DMS114 treated with DMSO at 0.1 percent for 48 hours (cell line): Measurements from ENCODE around the gene C1QC.

Experiments
- DNase-seq: peaks from one replicate; lab custom pipeline; 2025; ENCODE audit not compliant: unreplicated experiment; lab: John Stamatoyannopoulos, UW

C1QC gene

GRCh38 chr1:22619252-22619651 lies 24.2 kb upstream of the C1QC start:
- no peak for DNase-seq

- DNase-seq = no peak
Observed at GRCh38 chr1:22619798-22620197, 23.6 kb upstream of the C1QC start.

- DNase-seq = no peak
Observed at GRCh38 chr1:22621761-22622160, 21.7 kb upstream of the C1QC start.

- DNase-seq = no peak
Observed at GRCh38 chr1:22625262-22625925, 18.0 kb upstream of the C1QC start.

GRCh38 chr1:22626237-22627157 lies 16.9 kb upstream of the C1QC start:
- DNase-seq = no peak

DNA sequence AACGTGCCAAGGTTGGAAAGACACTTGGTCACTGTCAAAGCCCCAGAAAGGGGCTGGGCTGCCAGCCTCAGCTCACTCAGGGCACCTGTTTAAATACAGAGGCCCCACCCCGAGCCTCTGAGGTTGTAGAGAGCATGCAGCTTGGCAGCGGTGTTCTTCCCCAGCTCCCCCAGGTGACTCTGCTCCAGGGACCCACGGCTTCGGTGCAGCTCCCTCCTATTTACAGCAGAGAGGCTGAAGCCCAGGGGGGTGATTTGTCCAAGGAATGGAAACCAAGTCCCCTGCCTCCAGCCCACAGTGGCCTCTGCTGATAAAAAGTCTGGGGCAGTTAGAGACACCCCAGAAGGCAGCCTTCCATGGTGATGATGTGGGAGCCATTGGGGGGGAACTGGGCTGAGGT lies 16.1 kb upstream of the C1QC start:
- DNase-seq = no peak

- no peak for DNase-seq
Observed at GRCh38 chr1:22628698-22629444, 14.6 kb upstream of the C1QC start.

GRCh38 chr1:22629886-22630285 lies 13.5 kb upstream of the C1QC start:
- DNase-seq = no peak

GRCh38 chr1:22633697-22634463 lies 9.6 kb upstream of the C1QC start:
- no peak for DNase-seq

GRCh38 chr1:22635436-22635835 lies 8.0 kb upstream of the C1QC start:
- DNase-seq = no peak

GRCh38 chr1:22636353-22636752 lies 7.1 kb upstream of the C1QC start, which contains the start of gene C1QA:
Gene C1QA, plus strand, starts transcription at chr1:22636628. Its CDS starts 989 bp downstream, at chr1:22637617.
- no peak for DNase-seq

DNA sequence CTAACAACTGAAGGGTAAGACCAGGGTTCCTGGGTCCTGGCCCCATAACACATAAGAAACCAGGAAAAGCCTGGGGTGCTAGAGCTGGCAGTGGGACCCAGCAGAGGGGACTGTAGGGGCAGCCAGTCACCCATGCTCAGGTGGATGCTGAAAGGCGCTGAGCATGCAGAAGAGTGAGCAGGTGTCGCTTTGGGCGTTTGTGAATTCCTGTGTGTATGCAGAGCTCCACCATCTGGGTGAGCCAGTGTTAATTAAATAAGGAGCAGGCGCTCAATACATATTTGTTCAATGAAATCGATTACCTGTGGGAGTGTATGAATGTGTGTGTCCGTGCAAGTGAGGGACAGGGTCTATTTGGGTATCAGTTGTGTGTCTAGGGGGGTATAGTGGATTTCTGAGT lies 6.5 kb upstream of the C1QC start:
- DNase-seq = no peak

DNA sequence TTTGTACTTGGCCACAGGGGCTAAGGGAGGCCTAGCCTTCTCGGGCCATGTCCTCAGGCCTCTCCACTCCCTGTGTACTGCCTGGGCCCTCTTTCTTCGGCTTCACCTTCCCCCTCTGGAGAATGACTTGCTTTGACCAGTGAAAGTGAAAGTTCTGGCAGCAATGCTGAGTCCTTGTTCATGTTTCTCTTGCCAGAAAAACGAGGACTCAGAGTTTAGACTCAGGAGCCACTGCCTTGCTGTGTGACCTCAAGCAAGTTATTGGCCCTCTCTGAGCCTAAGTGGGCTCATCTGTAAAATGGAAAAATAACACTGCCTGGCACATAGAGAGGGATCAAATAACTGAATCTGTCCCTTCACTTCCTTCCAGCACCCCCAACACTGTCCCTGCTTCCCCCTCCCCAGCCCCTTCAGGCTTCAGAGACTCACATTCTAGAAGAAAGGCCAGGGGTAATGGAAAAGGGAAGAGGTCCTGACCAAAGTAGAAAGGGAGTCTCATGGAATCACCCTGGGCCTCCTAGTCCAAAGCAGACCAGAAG lies 5.5 kb upstream of the C1QC start:
- DNase-seq = no peak

DNA sequence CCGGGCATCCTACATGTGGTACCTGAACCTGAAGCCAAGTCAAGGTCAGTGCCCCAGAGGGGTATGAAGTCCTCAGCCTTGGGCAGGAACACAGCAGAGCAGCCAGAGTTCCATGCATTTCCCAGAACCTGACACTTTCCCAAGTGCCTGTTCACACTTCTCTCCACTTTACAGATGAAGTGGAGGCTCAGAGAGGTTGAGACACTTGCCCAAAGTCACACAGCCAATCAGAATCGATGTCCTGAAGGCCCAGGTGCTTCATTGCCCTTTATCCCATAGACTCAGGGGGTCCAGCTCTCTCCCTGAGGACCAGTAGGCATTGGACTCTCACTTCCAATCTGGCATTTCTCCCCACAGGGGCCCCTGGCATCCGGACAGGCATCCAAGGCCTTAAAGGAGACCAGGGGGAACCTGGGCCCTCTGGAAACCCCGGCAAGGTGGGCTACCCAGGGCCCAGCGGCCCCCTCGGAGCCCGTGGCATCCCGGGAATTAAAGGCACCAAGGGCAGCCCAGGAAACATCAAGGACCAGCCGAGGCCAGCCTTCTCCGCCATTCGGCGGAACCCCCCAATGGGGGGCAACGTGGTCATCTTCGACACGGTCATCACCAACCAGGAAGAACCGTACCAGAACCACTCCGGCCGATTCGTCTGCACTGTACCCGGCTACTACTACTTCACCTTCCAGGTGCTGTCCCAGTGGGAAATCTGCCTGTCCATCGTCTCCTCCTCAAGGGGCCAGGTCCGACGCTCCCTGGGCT lies 4.8 kb upstream of the C1QC start:
- no peak for DNase-seq

DNA sequence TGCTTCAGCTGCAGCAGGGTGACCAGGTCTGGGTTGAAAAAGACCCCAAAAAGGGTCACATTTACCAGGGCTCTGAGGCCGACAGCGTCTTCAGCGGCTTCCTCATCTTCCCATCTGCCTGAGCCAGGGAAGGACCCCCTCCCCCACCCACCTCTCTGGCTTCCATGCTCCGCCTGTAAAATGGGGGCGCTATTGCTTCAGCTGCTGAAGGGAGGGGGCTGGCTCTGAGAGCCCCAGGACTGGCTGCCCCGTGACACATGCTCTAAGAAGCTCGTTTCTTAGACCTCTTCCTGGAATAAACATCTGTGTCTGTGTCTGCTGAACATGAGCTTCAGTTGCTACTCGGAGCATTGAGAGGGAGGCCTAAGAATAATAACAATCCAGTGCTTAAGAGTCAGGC lies 4.1 kb upstream of the C1QC start:
- DNase-seq = no peak

DNA sequence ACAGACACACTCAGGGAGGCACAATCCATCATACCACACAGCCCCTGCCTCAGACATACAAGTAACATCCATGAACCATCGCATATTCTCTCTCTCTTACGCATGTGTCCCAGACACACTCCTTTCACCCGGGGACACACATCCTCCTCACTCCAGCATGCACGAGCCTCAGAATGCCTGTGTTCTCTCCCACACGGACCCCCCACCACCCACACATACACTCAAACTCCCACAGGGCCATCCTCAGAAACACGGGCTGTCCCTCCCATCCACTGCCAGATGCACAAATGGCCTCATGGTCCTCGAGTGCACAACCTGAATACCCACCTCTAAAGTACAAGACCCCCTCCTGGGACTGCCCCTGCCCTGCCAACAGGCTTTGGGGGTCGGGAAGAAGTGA lies 2.2 kb upstream of the C1QC start:
- DNase-seq = no peak

- DNase-seq = peak; percentile 34
Observed at GRCh38 chr1:22641906-22642636, 1.4 kb upstream of the C1QC start.

DNA sequence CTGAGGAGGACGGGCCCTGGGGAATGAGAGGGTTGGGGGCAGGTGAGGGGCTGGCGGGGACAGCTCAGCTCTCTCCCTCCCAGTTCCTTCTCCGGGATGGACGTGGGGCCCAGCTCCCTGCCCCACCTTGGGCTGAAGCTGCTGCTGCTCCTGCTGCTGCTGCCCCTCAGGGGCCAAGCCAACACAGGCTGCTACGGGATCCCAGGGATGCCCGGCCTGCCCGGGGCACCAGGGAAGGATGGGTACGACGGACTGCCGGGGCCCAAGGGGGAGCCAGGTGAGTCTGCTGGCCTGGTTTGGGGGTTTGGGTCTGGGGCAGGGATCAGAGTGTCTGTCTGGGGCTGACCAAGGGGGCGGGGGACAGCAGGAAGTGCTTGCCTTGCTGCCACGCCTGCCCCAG lies 495 bp downstream of the C1QC start:
- DNase-seq = no peak

- DNase-seq = no peak
Observed at GRCh38 chr1:22645931-22646330, 2.5 kb downstream of the C1QC start.
